HL-60 (cell line): ENCODE measurements around the gene LRCH4.

Experiments used
- CTCF ChIP-seq: IDR thresholded peaks from one replicate; pipeline ENCODE4 v1.5.1; 2011; ENCODE audit warnings: low read length, control low read depth, inconsistent platforms; ENCODE audit not compliant: insufficient read depth
- POLR2AphosphoS5 ChIP-seq: IDR thresholded peaks from 2 replicates; pipeline ENCODE4 v1.6.1; 2012; ENCODE audit warnings: low read depth
- REST ChIP-seq: IDR thresholded peaks from 2 replicates; pipeline ENCODE4 v1.6.1; 2012; ENCODE audit warnings: low read depth; ENCODE audit not compliant: insufficient replicate concordance

GRCh38 chr7:100562195-100563099 lies 23.5 kb downstream of the LRCH4 start:
- TF ChIP-seq CTCF (no peak), POLR2AphosphoS5 (no peak), REST (no peak)
